RWPE2 (cell line): Measurements from ENCODE around the gene ACY1.

ENCODE experiments used
- ATAC-seq: fragments of 200-7000 bp; cut with Tn5 transposase; 3 replicates; pipeline ENCODE4 v1.9.1; 2021; ENCODE audit warnings: low read depth
- DNase-seq: peaks from one replicate; pipeline ENCODE4 v3.0.0-alpha.2; 2020; ENCODE audit warnings: low spot score
- H3K27ac ChIP-seq: fragments of 450-650 bp; 2 replicates; pipeline ENCODE4 v1.5.1; 2017; ENCODE audit warnings: mild to moderate bottlenecking; ENCODE audit not compliant: poor library complexity, severe bottlenecking
- H3K27me3 ChIP-seq: fragments of 250-450 bp; sonication (Bioruptor Pico); 2 replicates; pipeline ENCODE4 v1.5.1; 2021; ENCODE audit warnings: mild to moderate bottlenecking, moderate library complexity; ENCODE audit not compliant: insufficient read depth, poor library complexity, severe bottlenecking
- H3K36me3 ChIP-seq: fragments of 250-450 bp; sonication (Bioruptor Pico); 2 replicates; pipeline ENCODE4 v1.5.1; 2020; ENCODE audit warnings: low read depth, mild to moderate bottlenecking, moderate library complexity
- H3K4me1 ChIP-seq: fragments of 250-450 bp; sonication (Bioruptor Pico); 2 replicates; pipeline ENCODE4 v1.5.1; 2021; ENCODE audit warnings: mild to moderate bottlenecking, moderate library complexity; ENCODE audit not compliant: insufficient read depth, poor library complexity, severe bottlenecking
- H3K4me3 ChIP-seq: fragments of 250-450 bp; sonication (Bioruptor Pico); 2 replicates; pipeline ENCODE4 v1.5.1; 2021; ENCODE audit warnings: mild to moderate bottlenecking, moderate library complexity; ENCODE audit not compliant: severe bottlenecking
- H3K9me3 ChIP-seq: fragments of 250-450 bp; sonication (Bioruptor Pico); 2 replicates; pipeline ENCODE4 v1.5.1; 2021; ENCODE audit warnings: mild to moderate bottlenecking, moderate library complexity; ENCODE audit not compliant: severe bottlenecking
- CTCF ChIP-seq: fragments of 450-650 bp; IDR thresholded peaks from one replicate; pipeline ENCODE4 v1.5.1; 2017; ENCODE audit warnings: mild to moderate bottlenecking, moderate library complexity; ENCODE audit not compliant: poor library complexity, severe bottlenecking

The ACY1 gene

DNA sequence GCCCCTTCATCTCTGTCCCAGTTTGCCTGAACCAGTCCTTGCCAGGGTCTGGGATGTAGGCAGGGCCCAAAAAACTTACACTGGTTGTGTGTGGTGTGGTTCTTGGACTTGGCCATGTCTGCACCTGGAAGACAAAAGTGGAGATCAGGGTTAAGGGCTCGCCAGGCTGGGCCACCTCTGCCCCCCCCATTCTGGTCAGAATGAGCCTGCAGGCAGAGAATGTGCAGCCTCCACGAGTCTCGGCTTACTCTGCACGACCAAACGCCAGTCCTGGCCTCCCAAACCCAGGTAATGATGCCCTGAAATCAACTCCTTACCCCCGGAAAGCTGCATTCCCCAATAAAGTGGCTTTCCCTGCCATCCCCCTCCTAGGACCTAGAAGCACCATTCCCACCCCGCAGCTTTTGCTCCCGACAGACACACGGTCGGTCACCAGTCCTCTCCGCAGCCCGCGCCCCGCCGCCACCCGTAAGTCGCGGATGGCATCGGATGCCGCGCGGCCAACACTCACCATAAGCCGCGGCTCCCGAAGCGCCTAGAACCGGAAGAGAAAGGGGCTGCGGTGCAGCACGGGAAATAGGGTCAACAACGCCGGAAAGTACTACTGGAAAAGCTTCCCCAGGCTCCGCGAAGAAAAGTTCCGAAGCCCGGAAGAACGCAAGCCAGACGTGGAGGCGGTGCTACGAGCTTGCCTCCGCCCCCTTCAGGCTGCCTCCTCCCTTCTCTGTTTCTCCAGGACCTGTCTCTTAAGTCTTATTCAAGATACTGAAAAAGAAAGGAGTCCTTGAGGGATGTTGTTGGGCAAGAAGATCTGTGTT is 12.2 kb downstream of the ACY1 start, which contains the start of gene RPL29:
Gene RPL29 (minus strand): TSS at position 550 of the 818 bp plus-strand sequence. CDS start 434 bp downstream, at position 116.
- H3K27ac ChIP-seq: peak within 1 kb of the TSS; percentile 83
- H3K9me3 ChIP-seq: no peaks in the 10 kb centered on the region
- no peak for TF ChIP-seq CTCF
- H3K4me1 ChIP-seq: peaks cover 17% of the 10 kb centered on the region
- DNase-seq: peak; percentile 86
- H3K4me3 ChIP-seq: peak within 1 kb of the TSS; percentile 86
- H3K36me3 ChIP-seq: peaks cover 44% of the 10 kb centered on the region
- peak; percentile 76 for ATAC-seq
- H3K27me3 ChIP-seq: no peaks in the 10 kb centered on the region

- Histone ChIP-seq H3K36me3 (peaks cover 33% of the 10 kb centered on the region), H3K4me1 (peaks cover 17% of the 10 kb centered on the region), H3K4me3 (no peak overlapping the region), H3K27ac (peak overlapping the region; percentile 24), H3K9me3 (no peaks in the 10 kb centered on the region), H3K27me3 (no peaks in the 10 kb centered on the region)
- DNase-seq: no peak
- no peak for ATAC-seq
- no peak for TF ChIP-seq CTCF
Measured at GRCh38 chr3:51997172-51997571, 13.8 kb downstream of the ACY1 start.

GRCh38 chr3:51997935-51998596 is 14.7 kb downstream of the ACY1 start:
- peak; percentile 62 for ATAC-seq
- Histone ChIP-seq H3K9me3 (no peaks in the 10 kb centered on the region), H3K4me1 (peaks cover 17% of the 10 kb centered on the region), H3K36me3 (peaks cover 24% of the 10 kb centered on the region), H3K4me3 (no peak overlapping the region), H3K27ac (peak overlapping the region; percentile 24), H3K27me3 (no peaks in the 10 kb centered on the region)
- TF ChIP-seq CTCF: no peak
- DNase-seq: no peak

DNA sequence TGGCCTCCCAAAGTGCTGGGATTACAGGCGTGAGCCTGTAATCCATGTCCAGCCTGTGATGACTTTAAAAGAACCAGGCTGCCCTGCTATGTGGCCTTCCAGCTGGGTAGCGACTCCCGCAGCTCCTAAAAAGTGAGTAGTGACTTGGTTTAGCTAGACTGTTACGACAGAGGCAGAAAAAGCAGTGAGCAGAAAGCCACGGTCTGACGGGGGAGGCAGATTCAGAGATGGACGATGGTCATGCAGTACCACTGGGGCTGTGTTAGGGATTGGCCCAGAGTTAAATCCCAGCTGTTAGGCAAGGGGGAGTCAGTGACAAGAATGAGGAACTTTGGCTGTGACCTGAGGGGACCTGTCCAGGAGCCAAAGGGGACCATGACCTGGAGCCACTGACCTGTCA is 15.4 kb downstream of the ACY1 start:
- peaks cover 17% of the 10 kb centered on the region for H3K4me1 ChIP-seq
- DNase-seq: no peak
- TF ChIP-seq CTCF: no peak
- H3K9me3 ChIP-seq: no peaks in the 10 kb centered on the region
- H3K27ac ChIP-seq: no peak overlapping the region
- H3K27me3 ChIP-seq: no peaks in the 10 kb centered on the region
- no peak overlapping the region for H3K4me3 ChIP-seq
- no peak for ATAC-seq
- peaks cover 17% of the 10 kb centered on the region for H3K36me3 ChIP-seq

GRCh38 chr3:51999846-52000245 is 16.5 kb downstream of the ACY1 start:
- no peak for TF ChIP-seq CTCF
- H3K27me3 ChIP-seq: no peaks in the 10 kb centered on the region
- DNase-seq (no peak), ATAC-seq (no peak)
- H3K4me1 ChIP-seq: peaks cover 10% of the 10 kb centered on the region
- H3K36me3 ChIP-seq: peaks cover 6% of the 10 kb centered on the region
- H3K4me3 ChIP-seq: no peak overlapping the region
- H3K27ac ChIP-seq: no peak overlapping the region
- H3K9me3 ChIP-seq: no peaks in the 10 kb centered on the region
